Measurements from ENCODE around the gene SMPD2.

Gene SMPD2

DNA sequence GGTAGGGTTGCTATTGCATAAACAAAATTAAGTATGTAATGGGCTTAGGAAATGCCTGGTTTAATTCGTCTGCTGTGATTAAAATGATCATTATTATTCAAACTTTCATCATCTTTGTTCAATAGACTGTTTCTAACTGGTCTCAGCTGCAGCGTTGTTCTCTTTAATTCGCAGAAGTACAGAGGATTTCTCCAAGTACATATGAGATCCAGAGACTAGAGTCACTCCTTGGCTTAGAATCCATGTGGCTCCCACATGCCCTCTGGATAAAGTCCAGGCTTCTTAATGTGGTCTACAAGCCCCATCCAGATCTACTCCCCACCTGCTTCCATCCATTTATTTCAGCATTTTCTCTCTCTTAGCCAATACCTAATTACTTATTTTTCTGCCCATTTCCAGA, 43.6 kb downstream of the SMPD2 start:
- no peak overlapping the region for H3K23ac ChIP-seq (ENCODE audit: low read length)
- no peaks in the 10 kb centered on the region for H3K27me3 ChIP-seq (ENCODE audit: insufficient read depth, low read length)
- no peak overlapping the region for H3K14ac ChIP-seq (ENCODE audit: low read length)
- no peak overlapping the region for H2AK5ac ChIP-seq (ENCODE audit: low read length)
- DNase-seq: no peak
- no peak overlapping the region for H4K8ac ChIP-seq (ENCODE audit: low read depth, low read length)
- no peak overlapping the region for H3K4me3 ChIP-seq (ENCODE audit: low read depth, low read length)
- H3K79me2 ChIP-seq (ENCODE audit: control insufficient read depth, insufficient read depth, low read length, poor library complexity): peaks cover 3% of the 10 kb centered on the region
- peaks cover 0 to 3% of the 10 kb centered on the region in 2 experiments for H3K4me1 ChIP-seq (ENCODE audit: control insufficient read depth in 1 of 2, insufficient read depth in 2 of 2, low read length in 2 of 2)
- no peak overlapping the region for H3K4me2 ChIP-seq (ENCODE audit: low read length)
- no peak overlapping the region for H2AFZ ChIP-seq (ENCODE audit: insufficient read depth, low read length, poor library complexity)
- H3K18ac ChIP-seq (ENCODE audit: low read length): no peak overlapping the region
- no peak overlapping the region for H4K91ac ChIP-seq (ENCODE audit: low read depth, low read length)
- no peaks in the 10 kb centered on the region for H3K9me3 ChIP-seq (ENCODE audit: insufficient read depth, low read depth, low read length)
- WGBS (ENCODE audit: extremely low coverage, insufficient coverage, insufficient read length): no CpG with 5 or more reads among the region's 3 CpGs
- H2BK5ac ChIP-seq (ENCODE audit: low read depth, low read length, poor library complexity): no peak overlapping the region
- no peak overlapping the region for H3K27ac ChIP-seq (ENCODE audit: low read depth, low read length)
- H4K12ac ChIP-seq (ENCODE audit: low read depth, low read length): no peak overlapping the region
- no peak overlapping the region for H3K4ac ChIP-seq (ENCODE audit: low read depth, low read length)
- no peak overlapping the region for H2BK12ac ChIP-seq (ENCODE audit: low read length)
- H3K79me1 ChIP-seq (ENCODE audit: low read length): peaks cover 5% of the 10 kb centered on the region
- H3K9ac ChIP-seq (ENCODE audit: low read length): no peak overlapping the region
- H3K36me3 ChIP-seq (ENCODE audit: control insufficient read depth in 1 of 2, insufficient read depth in 2 of 2, low read length in 2 of 2): peaks cover 0 to 6% of the 10 kb centered on the region in 2 experiments
- no peak overlapping the region for H2BK120ac ChIP-seq (ENCODE audit: insufficient read depth, low read length, poor library complexity)

DNA sequence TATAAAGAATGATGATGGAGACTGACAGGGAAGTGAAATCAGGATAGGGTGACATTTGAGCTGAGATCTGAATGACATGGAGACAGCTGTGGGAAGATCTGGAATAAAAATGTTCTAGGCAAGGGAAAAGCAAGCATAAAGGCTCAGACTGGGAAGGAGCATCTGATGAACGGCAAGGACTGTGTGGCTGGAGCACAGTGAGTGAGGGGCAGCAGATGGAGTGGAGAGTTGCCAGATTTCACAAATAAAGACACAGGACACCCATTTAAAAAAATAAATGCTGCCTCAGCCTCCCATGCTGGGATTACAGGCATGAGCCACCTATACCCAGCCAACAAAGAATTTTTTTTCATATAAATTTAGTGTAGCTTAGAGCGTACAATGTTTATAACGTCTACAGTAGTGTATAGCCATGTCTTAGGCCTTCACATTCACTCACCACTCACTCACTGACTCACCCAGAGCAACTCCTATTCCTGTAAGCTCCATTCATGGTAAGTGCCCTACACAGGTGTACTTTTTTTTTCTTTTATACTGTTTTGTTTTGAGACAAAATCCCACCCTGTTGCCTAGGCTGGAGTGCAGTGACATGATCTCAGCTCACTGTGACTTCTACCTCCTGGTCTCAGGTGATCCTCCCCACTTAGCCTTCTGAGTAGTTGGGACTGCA, 44.9 kb downstream of the SMPD2 start:
- no peak overlapping the region for H2BK12ac ChIP-seq (ENCODE audit: low read length)
- no peak overlapping the region for H2BK5ac ChIP-seq (ENCODE audit: low read depth, low read length, poor library complexity)
- H4K12ac ChIP-seq (ENCODE audit: low read depth, low read length): no peak overlapping the region
- no peak overlapping the region for H3K18ac ChIP-seq (ENCODE audit: low read length)
- peaks cover 0 to 3% of the 10 kb centered on the region in 2 experiments for H3K4me1 ChIP-seq (ENCODE audit: control insufficient read depth in 1 of 2, insufficient read depth in 2 of 2, low read length in 2 of 2)
- H3K4ac ChIP-seq (ENCODE audit: low read depth, low read length): no peak overlapping the region
- no peaks in the 10 kb centered on the region for H3K27me3 ChIP-seq (ENCODE audit: insufficient read depth, low read length)
- no peak overlapping the region for H3K23ac ChIP-seq (ENCODE audit: low read length)
- peaks cover 3% of the 10 kb centered on the region for H3K79me2 ChIP-seq (ENCODE audit: control insufficient read depth, insufficient read depth, low read length, poor library complexity)
- H4K8ac ChIP-seq (ENCODE audit: low read depth, low read length): no peak overlapping the region
- H3K36me3 ChIP-seq (ENCODE audit: control insufficient read depth in 1 of 2, insufficient read depth in 2 of 2, low read length in 2 of 2): peaks cover 0 to 6% of the 10 kb centered on the region in 2 experiments
- no peak overlapping the region for H3K14ac ChIP-seq (ENCODE audit: low read length)
- no peak overlapping the region for H2BK120ac ChIP-seq (ENCODE audit: insufficient read depth, low read length, poor library complexity)
- H4K91ac ChIP-seq (ENCODE audit: low read depth, low read length): no peak overlapping the region
- H2AK5ac ChIP-seq (ENCODE audit: low read length): no peak overlapping the region
- no peak overlapping the region for H3K27ac ChIP-seq (ENCODE audit: low read depth, low read length)
- H3K9ac ChIP-seq (ENCODE audit: low read length): no peak overlapping the region
- no peak for DNase-seq
- H3K4me3 ChIP-seq (ENCODE audit: low read depth, low read length): no peak overlapping the region
- H3K9me3 ChIP-seq (ENCODE audit: insufficient read depth, low read depth, low read length): no peaks in the 10 kb centered on the region
- H3K79me1 ChIP-seq (ENCODE audit: low read length): peaks cover 5% of the 10 kb centered on the region
- H3K4me2 ChIP-seq (ENCODE audit: low read length): no peak overlapping the region
- no CpG with 5 or more reads among the region's 3 CpGs for WGBS (ENCODE audit: extremely low coverage, insufficient coverage, insufficient read length)
- H2AFZ ChIP-seq (ENCODE audit: insufficient read depth, low read length, poor library complexity): no peak overlapping the region

DNA sequence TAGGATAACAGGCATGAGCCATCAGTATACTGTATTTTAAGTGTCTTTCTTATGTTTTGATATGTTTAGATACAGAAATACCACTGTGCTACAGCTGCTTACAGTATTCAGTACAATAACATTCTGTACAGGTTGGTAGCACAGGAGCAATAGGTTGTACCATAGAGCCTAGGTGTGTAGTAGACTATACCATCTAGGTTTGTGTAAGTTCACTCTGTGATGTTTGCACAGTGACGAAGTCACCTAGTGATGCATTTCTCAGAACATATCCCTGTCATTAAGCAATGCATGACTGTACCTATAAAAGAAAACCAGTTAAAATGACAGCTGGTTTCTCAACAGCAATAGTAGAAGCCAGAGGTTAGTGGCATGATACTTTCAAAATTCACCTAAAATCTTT, 45.5 kb downstream of the SMPD2 start:
- H3K23ac ChIP-seq (ENCODE audit: low read length): no peak overlapping the region
- no peak overlapping the region for H2AFZ ChIP-seq (ENCODE audit: insufficient read depth, low read length, poor library complexity)
- no peak overlapping the region for H3K4ac ChIP-seq (ENCODE audit: low read depth, low read length)
- no peaks in the 10 kb centered on the region for H3K9me3 ChIP-seq (ENCODE audit: insufficient read depth, low read depth, low read length)
- H3K4me2 ChIP-seq (ENCODE audit: low read length): no peak overlapping the region
- no peak overlapping the region for H4K91ac ChIP-seq (ENCODE audit: low read depth, low read length)
- peak; percentile 18 to 66 for DNase-seq
- peaks cover 0 to 3% of the 10 kb centered on the region in 2 experiments for H3K4me1 ChIP-seq (ENCODE audit: control insufficient read depth in 1 of 2, insufficient read depth in 2 of 2, low read length in 2 of 2)
- H3K18ac ChIP-seq (ENCODE audit: low read length): no peak overlapping the region
- no peak overlapping the region for H3K4me3 ChIP-seq (ENCODE audit: low read depth, low read length)
- peaks cover 5% of the 10 kb centered on the region for H3K79me1 ChIP-seq (ENCODE audit: low read length)
- H3K14ac ChIP-seq (ENCODE audit: low read length): no peak overlapping the region
- no peak overlapping the region for H4K8ac ChIP-seq (ENCODE audit: low read depth, low read length)
- H2BK5ac ChIP-seq (ENCODE audit: low read depth, low read length, poor library complexity): no peak overlapping the region
- no CpG with 5 or more reads among the region's 1 CpG for WGBS (ENCODE audit: extremely low coverage, insufficient coverage, insufficient read length)
- H3K27ac ChIP-seq (ENCODE audit: low read depth, low read length): no peak overlapping the region
- no peaks in the 10 kb centered on the region for H3K27me3 ChIP-seq (ENCODE audit: insufficient read depth, low read length)
- H3K79me2 ChIP-seq (ENCODE audit: control insufficient read depth, insufficient read depth, low read length, poor library complexity): peaks cover 3% of the 10 kb centered on the region
- no peak overlapping the region for H4K12ac ChIP-seq (ENCODE audit: low read depth, low read length)
- no peak overlapping the region for H2BK120ac ChIP-seq (ENCODE audit: insufficient read depth, low read length, poor library complexity)
- peaks cover 0 to 3% of the 10 kb centered on the region in 2 experiments for H3K36me3 ChIP-seq (ENCODE audit: control insufficient read depth in 1 of 2, insufficient read depth in 2 of 2, low read length in 2 of 2)
- H2AK5ac ChIP-seq (ENCODE audit: low read length): no peak overlapping the region
- H3K9ac ChIP-seq (ENCODE audit: low read length): no peak overlapping the region
- H2BK12ac ChIP-seq (ENCODE audit: low read length): no peak overlapping the region

DNA sequence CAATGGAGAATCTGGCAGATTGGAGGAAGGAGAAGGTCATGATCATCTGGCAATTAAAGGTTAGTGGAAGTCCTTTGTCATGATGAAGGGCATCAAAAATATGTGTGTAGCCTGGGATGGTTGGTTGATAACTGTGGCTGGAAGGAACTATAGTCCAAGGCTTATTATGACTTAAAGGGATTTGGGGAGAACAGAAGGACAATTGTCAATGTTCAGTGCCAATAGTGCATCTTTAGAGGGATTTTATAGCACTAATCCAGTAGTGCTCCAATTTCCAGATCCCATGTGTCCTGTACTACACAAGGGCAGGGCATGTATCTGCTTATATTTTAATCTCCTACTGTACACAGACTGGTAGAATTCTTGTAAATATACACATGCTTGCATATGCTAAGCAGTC, 47.5 kb downstream of the SMPD2 start:
- Histone ChIP-seq H3K18ac (ENCODE audit: low read length) (no peak overlapping the region), H3K23ac (ENCODE audit: low read length) (no peak overlapping the region), H4K12ac (ENCODE audit: low read depth, low read length) (no peak overlapping the region), H4K8ac (ENCODE audit: low read depth, low read length) (no peak overlapping the region), H3K27ac (ENCODE audit: low read depth, low read length) (no peak overlapping the region), H3K4me1 (ENCODE audit: control insufficient read depth in 1 of 2, insufficient read depth in 2 of 2, low read length in 2 of 2) (no peaks in the 10 kb centered on the region), H3K79me2 (ENCODE audit: control insufficient read depth, insufficient read depth, low read length, poor library complexity) (no peaks in the 10 kb centered on the region), H2BK5ac (ENCODE audit: low read depth, low read length, poor library complexity) (no peak overlapping the region), H2BK120ac (ENCODE audit: insufficient read depth, low read length, poor library complexity) (no peak overlapping the region), H4K91ac (ENCODE audit: low read depth, low read length) (no peak overlapping the region), H3K36me3 (ENCODE audit: control insufficient read depth in 1 of 2, insufficient read depth in 2 of 2, low read length in 2 of 2) (no peaks in the 10 kb centered on the region), H2AFZ (ENCODE audit: insufficient read depth, low read length, poor library complexity) (no peak overlapping the region), H3K4me3 (ENCODE audit: low read depth, low read length) (no peak overlapping the region), H3K79me1 (ENCODE audit: low read length) (no peaks in the 10 kb centered on the region), H3K4ac (ENCODE audit: low read depth, low read length) (no peak overlapping the region), H3K27me3 (ENCODE audit: insufficient read depth, low read length) (no peaks in the 10 kb centered on the region), H2BK12ac (ENCODE audit: low read length) (no peak overlapping the region), H3K9me3 (ENCODE audit: insufficient read depth, low read depth, low read length) (no peaks in the 10 kb centered on the region), H2AK5ac (ENCODE audit: low read length) (no peak overlapping the region), H3K4me2 (ENCODE audit: low read length) (no peak overlapping the region), H3K9ac (ENCODE audit: low read length) (no peak overlapping the region), H3K14ac (ENCODE audit: low read length) (no peak overlapping the region)
- no peak for DNase-seq

Data from trophoblast cell (in vitro differentiated cells and primary cell).